WTC11 (cell line): ENCODE results near the gene PTPN13. TPM values are rescaled to one million over a fixed set of nuclear protein-coding genes. Genes with fewer than 3 reads are reported as not detected.

Experiments used
- ATAC-seq: fragments of 200-7000 bp; cut with Tn5 transposase; 2 replicates; pipeline ENCODE4 v1.10.0; 2021; ENCODE audit warnings: mild to moderate bottlenecking, moderate library complexity
- CTCF ChIA-PET: fragments of 300-600 bp; sonication (Branson Sonifier 250); formaldehyde crosslinking; loops from one replicate; lab custom pipeline; 2021; ENCODE audit warnings: antibody characterized with exemption; lab: Charles Lee
- POLR2A ChIA-PET: fragments of 350-600 bp; sonication (Branson Sonifier 250); formaldehyde crosslinking; loops from one replicate; lab custom pipeline; 2021; ENCODE audit warnings: antibody characterized with exemption; lab: Charles Lee
- DNase-seq: peaks from one replicate; pipeline ENCODE4 v3.0.0; 2021; ENCODE audit warnings: low spot score
- H3K27ac Mint-ChIP-seq: 2 replicates; pipeline ENCODE4 v1.8.0; 2021; ENCODE audit warnings: mixed read lengths
- H3K27me3 Mint-ChIP-seq: 2 replicates; pipeline ENCODE4 v1.8.0; 2021; ENCODE audit warnings: low read depth, mild to moderate bottlenecking, moderate library complexity, mixed read lengths
- H3K36me3 Mint-ChIP-seq: 2 replicates; pipeline ENCODE4 v1.8.0; 2021; ENCODE audit warnings: mixed read lengths
- H3K4me1 Mint-ChIP-seq: 2 replicates; pipeline ENCODE4 v1.8.0; 2022; ENCODE audit warnings: mixed read lengths
- H3K4me3 Mint-ChIP-seq: 2 replicates; pipeline ENCODE4 v1.8.0; 2021; ENCODE audit warnings: mild to moderate bottlenecking, moderate library complexity, mixed read lengths
- H3K9me3 Mint-ChIP-seq: 2 replicates; pipeline ENCODE4 v1.8.0; 2021; ENCODE audit warnings: mixed read lengths
- AFF4 ChIP-seq: sonication (generic); formaldehyde crosslinking; IDR thresholded peaks from 2 replicates; pipeline ENCODE4 v1.8.1; 2023; ENCODE audit warnings: mild to moderate bottlenecking, missing genetic modification reagents, borderline replicate concordance
- AR ChIP-seq: fragments of 250-450 bp; sonication (Bioruptor Pico); IDR thresholded peaks from 2 replicates; pipeline ENCODE4 v1.9.0; 2021; ENCODE audit warnings: mild to moderate bottlenecking
- ARID4B ChIP-seq: sonication (generic); formaldehyde crosslinking; IDR thresholded peaks from 2 replicates; pipeline ENCODE4 v1.8.0; 2023; ENCODE audit warnings: missing genetic modification reagents, mild to moderate bottlenecking, borderline replicate concordance
- ATF2 ChIP-seq: sonication (generic); formaldehyde crosslinking; IDR thresholded peaks from 2 replicates; pipeline ENCODE4 v1.8.1; 2022; ENCODE audit warnings: low read depth, missing genetic modification reagents, borderline replicate concordance
- CDX4 ChIP-seq: fragments of 250-450 bp; sonication (Bioruptor Pico); IDR thresholded peaks from 2 replicates; pipeline ENCODE4 v1.9.0; 2021; ENCODE audit warnings: moderate library complexity, mild to moderate bottlenecking, inconsistent platforms, borderline replicate concordance
- E2F5 ChIP-seq: sonication (generic); formaldehyde crosslinking; IDR thresholded peaks from 2 replicates; pipeline ENCODE4 v1.8.1; 2022; ENCODE audit warnings: mild to moderate bottlenecking, moderate library complexity, missing genetic modification reagents
- ELF4 ChIP-seq: sonication (generic); formaldehyde crosslinking; IDR thresholded peaks from 2 replicates; pipeline ENCODE4 v1.8.1; 2022; ENCODE audit warnings: low read depth, mild to moderate bottlenecking, moderate library complexity, missing genetic modification reagents
- EMX1 ChIP-seq: fragments of 250-450 bp; sonication (Bioruptor Pico); IDR thresholded peaks from 2 replicates; pipeline ENCODE4 v1.8.0; 2021; ENCODE audit warnings: mild to moderate bottlenecking
- FOXJ3 ChIP-seq: sonication (generic); formaldehyde crosslinking; IDR thresholded peaks from 2 replicates; pipeline ENCODE4 v1.9.0; 2021; ENCODE audit warnings: missing genetic modification reagents, mild to moderate bottlenecking, borderline replicate concordance
- FOXP1 ChIP-seq: sonication (generic); formaldehyde crosslinking; IDR thresholded peaks from 2 replicates; pipeline ENCODE4 v1.8.0; 2022; ENCODE audit warnings: missing genetic modification reagents, mild to moderate bottlenecking, moderate library complexity, borderline replicate concordance
- JUN ChIP-seq: sonication (generic); formaldehyde crosslinking; IDR thresholded peaks from 2 replicates; pipeline ENCODE4 v1.8.0; 2023; ENCODE audit warnings: mild to moderate bottlenecking, missing genetic modification reagents
- OVOL2 ChIP-seq: fragments of 250-450 bp; sonication (Bioruptor Pico); IDR thresholded peaks from 2 replicates; pipeline ENCODE4 v1.9.0; 2021; ENCODE audit warnings: mild to moderate bottlenecking, borderline replicate concordance
- RELA ChIP-seq: sonication (generic); formaldehyde crosslinking; IDR thresholded peaks from 2 replicates; pipeline ENCODE4 v1.8.1; 2022; ENCODE audit warnings: missing genetic modification reagents, mild to moderate bottlenecking, borderline replicate concordance
- RORB ChIP-seq: fragments of 250-450 bp; sonication (Bioruptor Pico); IDR thresholded peaks from 2 replicates; pipeline ENCODE4 v1.9.0; 2021; ENCODE audit warnings: mild to moderate bottlenecking
- SMAD3 ChIP-seq: sonication (generic); formaldehyde crosslinking; IDR thresholded peaks from 2 replicates; pipeline ENCODE4 v1.8.0; 2022; ENCODE audit warnings: missing genetic modification reagents, mild to moderate bottlenecking, borderline replicate concordance
- ZBTB21 ChIP-seq: sonication (generic); formaldehyde crosslinking; IDR thresholded peaks from 2 replicates; pipeline ENCODE4 v1.8.1; 2023; ENCODE audit warnings: mild to moderate bottlenecking, missing genetic modification reagents, borderline replicate concordance
- ZBTB43 ChIP-seq: sonication (generic); formaldehyde crosslinking; IDR thresholded peaks from 2 replicates; pipeline ENCODE4 v1.8.1; 2023; ENCODE audit warnings: mild to moderate bottlenecking, missing genetic modification reagents
- ZNF317 ChIP-seq: sonication (generic); formaldehyde crosslinking; IDR thresholded peaks from 2 replicates; pipeline ENCODE4 v1.8.1; 2023; ENCODE audit warnings: low read depth, mild to moderate bottlenecking, moderate library complexity, missing genetic modification reagents, borderline replicate concordance
- ZNF396 ChIP-seq: fragments of 250-450 bp; sonication (Bioruptor Pico); IDR thresholded peaks from 2 replicates; pipeline ENCODE4 v1.8.0; 2021; ENCODE audit warnings: mild to moderate bottlenecking, moderate library complexity, borderline replicate concordance
- total RNA-seq: library from RNA; stranded (reverse); gene quantifications from 3 replicates; pipeline ENCODE4 v1.2.3, GENCODE V29; 2021

Gene PTPN13
- total RNA-seq, 1 experiment from 2014 or later: 49.7 TPM

- H3K4me1 Mint-ChIP-seq: no peaks in the 10 kb centered on the region
- no peak overlapping the region for H3K27ac Mint-ChIP-seq
- H3K4me3 Mint-ChIP-seq: no peak overlapping the region
- POLR2A ChIA-PET: no interaction called here
- H3K36me3 Mint-ChIP-seq: no peaks in the 10 kb centered on the region
- CTCF ChIA-PET: no interaction called here
- TF ChIP-seq AR (CRISPR knock-in tag) (no peak), RELA (no peak), SMAD3 (CRISPR knock-in tag) (no peak), CDX4 (no peak), EMX1 (CRISPR knock-in tag) (no peak), ARID4B (CRISPR knock-in tag) (no peak), JUN (no peak), E2F5 (CRISPR knock-in tag) (no peak), RORB (CRISPR knock-in tag) (no peak), ZBTB43 (no peak), ELF4 (CRISPR knock-in tag) (no peak), ATF2 (CRISPR knock-in tag) (no peak), OVOL2 (no peak), AFF4 (CRISPR knock-in tag) (no peak), FOXJ3 (CRISPR knock-in tag) (no peak), ZNF396 (no peak), ZBTB21 (CRISPR knock-in tag) (no peak), FOXP1 (CRISPR knock-in tag) (no peak), ZNF317 (CRISPR knock-in tag) (no peak)
- DNase-seq (no peak), ATAC-seq (no peak)
- H3K9me3 Mint-ChIP-seq: 0 out of 2 replicates have a peak, but pooled peaks cover 3% of the 10 kb centered on the region
- no peaks in the 10 kb centered on the region for H3K27me3 Mint-ChIP-seq
Observed at GRCh38 chr4:86837691-86838503, 243.8 kb downstream of the PTPN13 start.
